Astrocyte (in vitro differentiated cells and primary cell): ENCODE measurements around the gene HERC2. TPM values are rescaled to one million over a fixed set of nuclear protein-coding genes. Genes with fewer than 3 reads are reported as not detected.

Experiments
- DNase-seq: peaks from one replicate; pipeline ENCODE4 v3.0.0-alpha.2; 2010; ENCODE audit warnings: low read depth
- FAIRE-seq: peaks from 2 replicates; lab custom pipeline; 2011; peaks lifted over from hg19 to GRCh38; lab: Jason Lieb, UNC
- H2AFZ ChIP-seq: 2 replicates; pipeline ENCODE4 v1.6.0; 2012; ENCODE audit warnings: low read depth, low read length, inconsistent platforms
- H3K27ac ChIP-seq: 2 replicates; pipeline ENCODE4 v1.5.1; 2011; ENCODE audit warnings: low read depth, low read length, inconsistent platforms
- H3K27me3 ChIP-seq: 2 replicates; pipeline ENCODE4 v1.6.0; 2011; ENCODE audit warnings: low read length, inconsistent platforms; ENCODE audit not compliant: insufficient read depth
- H3K36me3 ChIP-seq: 2 replicates; pipeline ENCODE4 v1.5.1; 2011; ENCODE audit warnings: low read length, inconsistent platforms; ENCODE audit not compliant: insufficient read depth
- H3K4me1 ChIP-seq: 2 replicates; pipeline ENCODE4 v1.5.1; 2011; ENCODE audit warnings: low read length, inconsistent platforms; ENCODE audit not compliant: insufficient read depth
- H3K4me2 ChIP-seq: 2 replicates; pipeline ENCODE4 v1.6.0; 2012; ENCODE audit warnings: low read length, inconsistent platforms
- H3K4me3 ChIP-seq: 2 replicates; pipeline ENCODE4 v1.5.1; 2011; ENCODE audit warnings: low read depth, mild to moderate bottlenecking, low read length, inconsistent platforms; ENCODE audit not compliant: insufficient read depth
- H3K79me2 ChIP-seq: 2 replicates; pipeline ENCODE4 v1.6.0; 2012; ENCODE audit warnings: mild to moderate bottlenecking, low read length, inconsistent platforms; ENCODE audit not compliant: insufficient read depth
- H3K9ac ChIP-seq: 2 replicates; pipeline ENCODE4 v1.6.0; 2012; ENCODE audit warnings: mild to moderate bottlenecking, low read length, inconsistent platforms
- H3K9me3 ChIP-seq: 2 replicates; pipeline ENCODE4 v1.5.1; 2012; ENCODE audit warnings: low read depth, mild to moderate bottlenecking, low read length, inconsistent platforms; ENCODE audit not compliant: insufficient read depth
- H4K20me1 ChIP-seq: 2 replicates; pipeline ENCODE4 v1.6.0; 2012; ENCODE audit warnings: low read length, inconsistent platforms; ENCODE audit not compliant: insufficient read depth
- H3K27ac Mint-ChIP-seq: one replicate; pipeline ENCODE4 v1.8.0; 2021; ENCODE audit warnings: mild to moderate bottlenecking, mixed read lengths; ENCODE audit not compliant: unreplicated experiment
- H3K27me3 Mint-ChIP-seq: one replicate; pipeline ENCODE4 v1.8.0; 2021; ENCODE audit warnings: low read depth, mixed read lengths; ENCODE audit not compliant: unreplicated experiment
- H3K36me3 Mint-ChIP-seq: one replicate; pipeline ENCODE4 v1.8.0; 2021; ENCODE audit warnings: low read depth, mixed read lengths; ENCODE audit not compliant: unreplicated experiment
- H3K4me1 Mint-ChIP-seq: one replicate; pipeline ENCODE4 v1.8.0; 2021; ENCODE audit warnings: low read depth, mixed read lengths; ENCODE audit not compliant: unreplicated experiment
- H3K4me3 Mint-ChIP-seq: one replicate; pipeline ENCODE4 v1.8.0; 2021; ENCODE audit warnings: mild to moderate bottlenecking, moderate library complexity, mixed read lengths; ENCODE audit not compliant: unreplicated experiment
- H3K9me3 Mint-ChIP-seq: one replicate; pipeline ENCODE4 v1.8.0; 2021; ENCODE audit warnings: mild to moderate bottlenecking, mixed read lengths; ENCODE audit not compliant: unreplicated experiment
- EZH2 ChIP-seq: IDR thresholded peaks from 2 replicates; pipeline ENCODE4 v1.6.1; 2012; ENCODE audit warnings: mild to moderate bottlenecking, low read length, inconsistent platforms; ENCODE audit not compliant: insufficient read depth
- total RNA-seq: library from RNA; stranded (reverse); gene quantifications from 2 replicates; pipeline ENCODE4 v1.2.1, GENCODE V29; 2021
- TF ChIP-seq, protein P1 (sequence below): IDR thresholded peaks from 2 replicates; pipeline ENCODE4 v1.5.1; 2011; ENCODE audit warnings: low read depth, mild to moderate bottlenecking, inconsistent platforms, low read length, moderate library complexity; ENCODE audit not compliant: insufficient read depth

The HERC2 gene
- total RNA-seq, 1 donor from 2014 or later: 61.5 TPM

GRCh38 chr15:28252831-28253230, 69.1 kb downstream of the HERC2 start:
- Mint-ChIP-seq H3K36me3 (peaks cover 30% of the 10 kb centered on the region), H3K27me3 (no peaks in the 10 kb centered on the region), H3K9me3 (peaks cover 4% of the 10 kb centered on the region), H3K4me1 (no peaks in the 10 kb centered on the region), H3K4me3 (no peak overlapping the region), H3K27ac (no peak overlapping the region)
- Histone ChIP-seq H3K27me3 (no peaks in the 10 kb centered on the region), H2AFZ (no peak overlapping the region), H3K36me3 (peaks cover 23% of the 10 kb centered on the region), H3K79me2 (peaks cover 11% of the 10 kb centered on the region), H3K9ac (no peak overlapping the region), H3K4me1 (no peaks in the 10 kb centered on the region), H3K27ac (no peak overlapping the region), H3K4me3 (no peak overlapping the region), H4K20me1 (peaks cover 6% of the 10 kb centered on the region), H3K9me3 (no peaks in the 10 kb centered on the region), H3K4me2 (no peak overlapping the region)
- no peak for DNase-seq
- TF ChIP-seq, protein P1, sequence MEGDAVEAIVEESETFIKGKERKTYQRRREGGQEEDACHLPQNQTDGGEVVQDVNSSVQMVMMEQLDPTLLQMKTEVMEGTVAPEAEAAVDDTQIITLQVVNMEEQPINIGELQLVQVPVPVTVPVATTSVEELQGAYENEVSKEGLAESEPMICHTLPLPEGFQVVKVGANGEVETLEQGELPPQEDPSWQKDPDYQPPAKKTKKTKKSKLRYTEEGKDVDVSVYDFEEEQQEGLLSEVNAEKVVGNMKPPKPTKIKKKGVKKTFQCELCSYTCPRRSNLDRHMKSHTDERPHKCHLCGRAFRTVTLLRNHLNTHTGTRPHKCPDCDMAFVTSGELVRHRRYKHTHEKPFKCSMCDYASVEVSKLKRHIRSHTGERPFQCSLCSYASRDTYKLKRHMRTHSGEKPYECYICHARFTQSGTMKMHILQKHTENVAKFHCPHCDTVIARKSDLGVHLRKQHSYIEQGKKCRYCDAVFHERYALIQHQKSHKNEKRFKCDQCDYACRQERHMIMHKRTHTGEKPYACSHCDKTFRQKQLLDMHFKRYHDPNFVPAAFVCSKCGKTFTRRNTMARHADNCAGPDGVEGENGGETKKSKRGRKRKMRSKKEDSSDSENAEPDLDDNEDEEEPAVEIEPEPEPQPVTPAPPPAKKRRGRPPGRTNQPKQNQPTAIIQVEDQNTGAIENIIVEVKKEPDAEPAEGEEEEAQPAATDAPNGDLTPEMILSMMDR: no peak
- TF ChIP-seq EZH2: no peak
- FAIRE-seq: no peak

DNA sequence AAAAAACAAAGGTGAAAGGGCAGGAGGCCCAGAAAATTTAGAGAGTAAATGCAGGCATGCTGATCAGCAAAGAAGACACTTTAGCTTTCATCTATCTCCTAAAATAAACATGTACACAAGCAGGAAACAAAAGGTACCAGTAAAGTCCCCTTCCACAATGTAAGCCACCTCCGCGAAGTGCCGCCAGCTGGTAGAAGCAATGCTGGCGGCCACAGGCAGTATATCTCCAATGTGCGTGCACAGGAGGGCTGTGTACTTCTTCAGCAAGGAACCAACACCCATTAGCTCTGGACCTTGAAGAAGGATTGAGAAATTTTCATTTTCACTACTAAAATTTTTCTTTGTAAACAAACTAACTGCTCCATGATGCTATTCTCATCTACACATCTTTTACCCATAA, 75.4 kb downstream of the HERC2 start:
- Histone ChIP-seq H3K4me2 (no peak overlapping the region), H3K36me3 (peaks cover 22% of the 10 kb centered on the region)
- FAIRE-seq: no peak

DNA sequence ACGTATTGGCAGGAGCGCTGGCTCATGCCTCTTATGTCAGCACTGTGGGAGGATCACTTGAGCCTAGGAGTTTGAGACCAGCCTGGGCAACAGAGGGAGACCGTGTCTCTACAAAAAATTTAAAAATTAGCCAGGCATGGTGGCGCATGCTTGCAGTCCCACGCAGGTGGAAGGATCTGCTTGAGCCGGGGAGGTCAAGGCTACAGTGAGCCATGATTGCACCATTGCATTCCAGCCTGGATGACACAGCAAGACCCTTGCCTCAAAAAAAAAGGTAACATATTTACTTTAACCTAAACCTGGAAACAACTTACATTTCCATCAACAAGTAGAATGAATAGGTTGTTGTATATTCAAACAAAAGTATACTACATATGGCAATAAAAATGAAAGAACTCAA, 78.1 kb downstream of the HERC2 start:
- no peaks in the 10 kb centered on the region for H3K9me3 ChIP-seq

More for the DNA sequence above, 75.4 kb downstream of the HERC2 start:
- Histone ChIP-seq H4K20me1 (no peaks in the 10 kb centered on the region), H3K27ac (no peak overlapping the region), H3K27me3 (no peaks in the 10 kb centered on the region), H3K4me1 (no peaks in the 10 kb centered on the region), H3K9ac (no peak overlapping the region), H3K4me3 (no peak overlapping the region), H3K79me2 (no peaks in the 10 kb centered on the region), H3K9me3 (no peaks in the 10 kb centered on the region), H2AFZ (no peak overlapping the region)
- Mint-ChIP-seq H3K27ac (no peak overlapping the region), H3K4me1 (no peaks in the 10 kb centered on the region), H3K36me3 (peaks cover 28% of the 10 kb centered on the region), H3K27me3 (no peaks in the 10 kb centered on the region), H3K4me3 (no peak overlapping the region), H3K9me3 (peaks cover 4% of the 10 kb centered on the region)
- no peak for DNase-seq
- TF ChIP-seq EZH2: no peak
- TF ChIP-seq, protein P1: no peak

More for the DNA sequence above, 78.1 kb downstream of the HERC2 start:
- peaks cover 24% of the 10 kb centered on the region for H3K36me3 ChIP-seq
- no peaks in the 10 kb centered on the region for H3K79me2 ChIP-seq
- no peaks in the 10 kb centered on the region for H3K27me3 Mint-ChIP-seq
- TF ChIP-seq EZH2: no peak
- TF ChIP-seq, protein P1: no peak
- H3K4me1 Mint-ChIP-seq: no peaks in the 10 kb centered on the region
- H3K9me3 Mint-ChIP-seq: no peaks in the 10 kb centered on the region
- no peak overlapping the region for H3K27ac Mint-ChIP-seq
- no peaks in the 10 kb centered on the region for H3K4me1 ChIP-seq
- H3K4me2 ChIP-seq: no peak overlapping the region
- FAIRE-seq: no peak
- no peak overlapping the region for H3K27ac ChIP-seq
- no peaks in the 10 kb centered on the region for H4K20me1 ChIP-seq
- no peak overlapping the region for H2AFZ ChIP-seq
- H3K4me3 Mint-ChIP-seq: no peak overlapping the region
- H3K4me3 ChIP-seq: no peak overlapping the region
- H3K27me3 ChIP-seq: no peaks in the 10 kb centered on the region
- no peak for DNase-seq
- peaks cover 23% of the 10 kb centered on the region for H3K36me3 Mint-ChIP-seq
- H3K9ac ChIP-seq: no peak overlapping the region
